Mesendoderm (in vitro differentiated cells): Measurements from ENCODE around the gene POLRMT.
"Not testable (repeated sequence)": the region's sequence is repeated elsewhere in the genome, so short reads cannot be mapped to it uniquely, and the experiment has no call there.

Source experiments
- DNase-seq: peaks from one replicate; pipeline ENCODE4 v3.0.0; 2013
- H2AK5ac ChIP-seq: 2 replicates; pipeline ENCODE4 v1.6.1; 2013; ENCODE audit warnings: low read length, inconsistent platforms
- H2BK120ac ChIP-seq: 2 replicates; pipeline ENCODE4 v1.6.1; 2013; ENCODE audit warnings: low read depth, mild to moderate bottlenecking, low read length, moderate library complexity, mixed read lengths
- H2BK15ac ChIP-seq: replicated peaks from 2 replicates; pipeline ENCODE4 v1.6.1; 2013; ENCODE audit warnings: low read depth, mild to moderate bottlenecking, moderate library complexity
- H2BK5ac ChIP-seq: 2 replicates; pipeline ENCODE4 v1.6.1; 2013; ENCODE audit warnings: low read length, inconsistent platforms
- H3K18ac ChIP-seq: 2 replicates; pipeline ENCODE4 v1.6.1; 2013; ENCODE audit warnings: mild to moderate bottlenecking, low read length, mixed read lengths
- H3K23ac ChIP-seq: one replicate; pipeline ENCODE4 v1.6.1; 2013; ENCODE audit warnings: low read length
- H3K27ac ChIP-seq: 2 replicates; pipeline ENCODE4 v1.5.1; 2013; ENCODE audit warnings: low read depth, mild to moderate bottlenecking, inconsistent platforms, low read length, moderate library complexity
- H3K27me3 ChIP-seq: 2 replicates; pipeline ENCODE4 v1.6.1; 2013; ENCODE audit warnings: low read length, control low read depth, mild to moderate bottlenecking, inconsistent platforms; ENCODE audit not compliant: insufficient read depth, poor library complexity
- H3K36me3 ChIP-seq: 2 replicates; pipeline ENCODE4 v1.6.1; 2013; ENCODE audit warnings: low read length, inconsistent platforms; ENCODE audit not compliant: control insufficient read depth, insufficient read depth
- H3K4ac ChIP-seq: one replicate; pipeline ENCODE4 v1.6.1; 2013; ENCODE audit warnings: low read depth, mild to moderate bottlenecking, low read length, moderate library complexity
- H3K4me1 ChIP-seq: 2 replicates; pipeline ENCODE4 v1.6.1; 2013; ENCODE audit warnings: low read depth, low read length, inconsistent platforms; ENCODE audit not compliant: control insufficient read depth
- H3K4me2 ChIP-seq: 2 replicates; pipeline ENCODE4 v1.6.1; 2013; ENCODE audit warnings: low read length
- H3K4me3 ChIP-seq: 2 replicates; pipeline ENCODE4 v1.5.1; 2013; ENCODE audit warnings: mild to moderate bottlenecking, low read length
- H3K56ac ChIP-seq: one replicate; pipeline ENCODE4 v1.6.1; 2013; ENCODE audit warnings: low read length
- H3K79me1 ChIP-seq: 2 replicates; pipeline ENCODE4 v1.6.1; 2013; ENCODE audit warnings: low read length, inconsistent platforms
- H3K79me2 ChIP-seq: 2 replicates; pipeline ENCODE4 v1.6.1; 2013; ENCODE audit warnings: mild to moderate bottlenecking, low read length; ENCODE audit not compliant: control insufficient read depth, insufficient read depth
- H3K9ac ChIP-seq: 2 replicates; pipeline ENCODE4 v1.6.1; 2013; ENCODE audit warnings: low read length, inconsistent platforms
- H4K5ac ChIP-seq: one replicate; pipeline ENCODE4 v1.6.1; 2013; ENCODE audit warnings: low read length
- H4K8ac ChIP-seq: one replicate; pipeline ENCODE4 v1.6.1; 2013; ENCODE audit warnings: low read depth, mild to moderate bottlenecking, control low read depth, low read length, moderate library complexity
- WGBS: extraction: QIAGEN DNeasy Blood & Tissue Kit; methylation state at CpG from one replicate; pipeline ENCODE4 v1.1.7; 2013; ENCODE audit warnings: low lambda C conversion rate, missing lambda C conversion rate; ENCODE audit not compliant: insufficient coverage; ENCODE audit errors: extremely low coverage; 5-methylcytosine and 5-hydroxymethylcytosine counted together

The POLRMT gene

GRCh38 chr19:628168-628567 lies 5.2 kb downstream of the POLRMT start:
- Histone ChIP-seq H2AK5ac (no peak overlapping the region), H2BK5ac (no peak overlapping the region), H3K4me3 (no peak overlapping the region), H3K79me2 (peaks cover 5% of the 10 kb centered on the region), H2BK120ac (no peak overlapping the region), H3K4ac (no peak overlapping the region), H3K4me2 (no peak overlapping the region), H3K18ac (no peak overlapping the region), H3K23ac (no peak overlapping the region), H3K4me1 (no peaks in the 10 kb centered on the region), H3K36me3 (no peaks in the 10 kb centered on the region), H3K27ac (no peak overlapping the region), H3K79me1 (peaks cover 1% of the 10 kb centered on the region), H3K56ac (no peak overlapping the region), H4K8ac (no peak overlapping the region), H2BK15ac (no peak overlapping the region), H3K9ac (no peak overlapping the region), H3K27me3 (no peaks in the 10 kb centered on the region), H4K5ac (no peak overlapping the region)
- WGBS, result no CpG with 5 or more reads among the region's 19 CpGs
- peak; percentile 51 for DNase-seq

GRCh38 chr19:626566-626965 lies 6.8 kb downstream of the POLRMT start:
- not testable (repeated sequence) for H3K27me3 ChIP-seq, H2BK15ac ChIP-seq, H3K79me2 ChIP-seq, H3K4me2 ChIP-seq, H3K23ac ChIP-seq, H3K18ac ChIP-seq, H3K27ac ChIP-seq, H2AK5ac ChIP-seq, H2BK120ac ChIP-seq, H3K79me1 ChIP-seq, H4K8ac ChIP-seq, H3K4me1 ChIP-seq, H3K56ac ChIP-seq, H2BK5ac ChIP-seq, DNase-seq, H3K9ac ChIP-seq, H3K4me3 ChIP-seq, H4K5ac ChIP-seq, H3K36me3 ChIP-seq, H3K4ac ChIP-seq
- WGBS, result no CpG with 5 or more reads among the region's 7 CpGs

GRCh38 chr19:625257-625656 lies 8.1 kb downstream of the POLRMT start:
- no CpG with 5 or more reads among the region's 5 CpGs for WGBS
- no peak for DNase-seq
- Histone ChIP-seq H3K79me1 (no peaks in the 10 kb centered on the region), H3K4me1 (no peaks in the 10 kb centered on the region), H3K4me3 (no peak overlapping the region), H3K4ac (no peak overlapping the region), H3K23ac (no peak overlapping the region), H2BK120ac (no peak overlapping the region), H3K36me3 (peaks cover 2% of the 10 kb centered on the region), H2BK5ac (no peak overlapping the region), H2BK15ac (no peak overlapping the region), H3K56ac (no peak overlapping the region), H3K27me3 (no peaks in the 10 kb centered on the region), H3K79me2 (peaks cover 2% of the 10 kb centered on the region), H4K8ac (no peak overlapping the region), H4K5ac (no peak overlapping the region), H3K4me2 (no peak overlapping the region), H3K18ac (no peak overlapping the region), H3K9ac (no peak overlapping the region), H2AK5ac (no peak overlapping the region), H3K27ac (no peak overlapping the region)

GRCh38 chr19:624433-625109 lies 8.8 kb downstream of the POLRMT start:
- Histone ChIP-seq H3K56ac (no peak overlapping the region), H4K5ac (no peak overlapping the region), H4K8ac (no peak overlapping the region), H3K4me3 (no peak overlapping the region), H3K27me3 (no peaks in the 10 kb centered on the region), H2BK5ac (no peak overlapping the region), H2AK5ac (no peak overlapping the region), H3K18ac (no peak overlapping the region), H2BK15ac (no peak overlapping the region), H2BK120ac (no peak overlapping the region), H3K4ac (no peak overlapping the region), H3K4me1 (no peaks in the 10 kb centered on the region), H3K23ac (no peak overlapping the region), H3K9ac (no peak overlapping the region), H3K79me2 (no peaks in the 10 kb centered on the region), H3K36me3 (peaks cover 2% of the 10 kb centered on the region), H3K79me1 (no peaks in the 10 kb centered on the region), H3K27ac (no peak overlapping the region), H3K4me2 (no peak overlapping the region)
- DNase-seq, result no peak
- no CpG with 5 or more reads among the region's 24 CpGs for WGBS

- H4K8ac ChIP-seq, result no peak overlapping the region
- H3K36me3 ChIP-seq, result peaks cover 2% of the 10 kb centered on the region
- H3K4me1 ChIP-seq, result no peaks in the 10 kb centered on the region
- H3K27ac ChIP-seq, result no peak overlapping the region
- H2BK15ac ChIP-seq, result no peak overlapping the region
- no peak overlapping the region for H3K9ac ChIP-seq
- H3K27me3 ChIP-seq, result no peaks in the 10 kb centered on the region
- no peak overlapping the region for H2AK5ac ChIP-seq
- no peak overlapping the region for H3K4me2 ChIP-seq
- no peak overlapping the region for H2BK5ac ChIP-seq
- no peak overlapping the region for H2BK120ac ChIP-seq
- H3K56ac ChIP-seq, result no peak overlapping the region
- H4K5ac ChIP-seq, result no peak overlapping the region
- no peak overlapping the region for H3K4me3 ChIP-seq
- no peak overlapping the region for H3K4ac ChIP-seq
- no peak for DNase-seq
- no CpG with 5 or more reads among the region's 24 CpGs for WGBS
- no peaks in the 10 kb centered on the region for H3K79me2 ChIP-seq
- H3K18ac ChIP-seq, result no peak overlapping the region
- H3K23ac ChIP-seq, result no peak overlapping the region
- H3K79me1 ChIP-seq, result no peaks in the 10 kb centered on the region
Measured at GRCh38 chr19:623974-624373, 9.4 kb downstream of the POLRMT start.
